NCI-H524 treated with DMSO at 0.1 percent for 48 hours (cell line): ENCODE measurements around the gene EXOC6B.
A peak's percentile ranks its signal among the peaks of the same experiment; 100 is the strongest.

ENCODE experiments used
- DNase-seq: peaks from one replicate; lab custom pipeline; 2025; lab: John Stamatoyannopoulos, UW

EXOC6B gene

GRCh38 chr2:72825257-72826155 is at the start of gene EXOC6B:
Gene EXOC6B, minus strand, starts transcription at chr2:72826033.
- peak; percentile 74 for DNase-seq

- no peak for DNase-seq
Measured at GRCh38 chr2:72871880-72872279, 46.0 kb upstream of the EXOC6B start.

- no peak for DNase-seq
Measured at GRCh38 chr2:72871060-72871459, 45.2 kb upstream of the EXOC6B start.

- no peak for DNase-seq
Measured at GRCh38 chr2:72864500-72864899, 38.7 kb upstream of the EXOC6B start.

- DNase-seq = no peak
Measured at GRCh38 chr2:72863046-72863445, 37.2 kb upstream of the EXOC6B start.

- DNase-seq = no peak
Measured at GRCh38 chr2:72862239-72862988, 36.6 kb upstream of the EXOC6B start.

GRCh38 chr2:72859831-72860262 is 34.0 kb upstream of the EXOC6B start:
- DNase-seq = no peak

- DNase-seq = no peak
Measured at GRCh38 chr2:72851333-72851732, 25.5 kb upstream of the EXOC6B start.

GRCh38 chr2:72849138-72849462 is 23.3 kb upstream of the EXOC6B start:
- DNase-seq = no peak

GRCh38 chr2:72848436-72849137 is 22.8 kb upstream of the EXOC6B start:
- DNase-seq = no peak

GRCh38 chr2:72847534-72848315 is 21.9 kb upstream of the EXOC6B start:
- peak; percentile 66 for DNase-seq

- DNase-seq = no peak
Measured at GRCh38 chr2:72846171-72847095, 20.6 kb upstream of the EXOC6B start.

GRCh38 chr2:72843301-72843700 is 17.5 kb upstream of the EXOC6B start:
- DNase-seq = no peak

- no peak for DNase-seq
Measured at GRCh38 chr2:72841462-72842125, 15.8 kb upstream of the EXOC6B start.

- DNase-seq = no peak
Measured at GRCh38 chr2:72840066-72840465, 14.2 kb upstream of the EXOC6B start.

- DNase-seq = no peak
Measured at GRCh38 chr2:72837171-72837570, 11.3 kb upstream of the EXOC6B start.

GRCh38 chr2:72835403-72835802 is 9.6 kb upstream of the EXOC6B start:
- no peak for DNase-seq

GRCh38 chr2:72834596-72834995 is 8.8 kb upstream of the EXOC6B start:
- DNase-seq = no peak

- no peak for DNase-seq
Measured at GRCh38 chr2:72833084-72833714, 7.4 kb upstream of the EXOC6B start.

- no peak for DNase-seq
Measured at GRCh38 chr2:72830273-72830672, 4.4 kb upstream of the EXOC6B start.
